Measurements from ENCODE around the gene EIF4E2.

DNA sequence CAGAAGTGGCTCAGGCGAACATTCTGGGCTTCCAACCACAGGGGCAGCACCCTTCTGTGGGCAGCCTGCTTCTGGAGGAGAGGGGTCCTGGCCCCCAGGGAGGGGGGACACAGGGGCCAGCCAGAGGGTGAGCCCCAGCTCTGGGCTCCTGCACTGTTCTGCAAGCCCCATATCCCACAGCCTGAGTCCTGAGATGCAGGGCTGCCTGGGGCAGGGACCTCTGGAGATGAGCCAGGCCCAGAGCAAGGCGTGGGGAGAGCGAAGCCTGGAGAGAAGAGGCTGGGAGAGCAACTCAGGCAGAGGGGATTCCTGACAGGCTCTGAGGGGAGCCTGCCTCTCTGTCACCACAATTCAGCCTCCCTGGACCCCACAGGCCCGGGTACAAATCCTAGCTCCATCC is 43.8 kb upstream of the EIF4E2 start:
- TF ChIP-seq, protein P1, sequence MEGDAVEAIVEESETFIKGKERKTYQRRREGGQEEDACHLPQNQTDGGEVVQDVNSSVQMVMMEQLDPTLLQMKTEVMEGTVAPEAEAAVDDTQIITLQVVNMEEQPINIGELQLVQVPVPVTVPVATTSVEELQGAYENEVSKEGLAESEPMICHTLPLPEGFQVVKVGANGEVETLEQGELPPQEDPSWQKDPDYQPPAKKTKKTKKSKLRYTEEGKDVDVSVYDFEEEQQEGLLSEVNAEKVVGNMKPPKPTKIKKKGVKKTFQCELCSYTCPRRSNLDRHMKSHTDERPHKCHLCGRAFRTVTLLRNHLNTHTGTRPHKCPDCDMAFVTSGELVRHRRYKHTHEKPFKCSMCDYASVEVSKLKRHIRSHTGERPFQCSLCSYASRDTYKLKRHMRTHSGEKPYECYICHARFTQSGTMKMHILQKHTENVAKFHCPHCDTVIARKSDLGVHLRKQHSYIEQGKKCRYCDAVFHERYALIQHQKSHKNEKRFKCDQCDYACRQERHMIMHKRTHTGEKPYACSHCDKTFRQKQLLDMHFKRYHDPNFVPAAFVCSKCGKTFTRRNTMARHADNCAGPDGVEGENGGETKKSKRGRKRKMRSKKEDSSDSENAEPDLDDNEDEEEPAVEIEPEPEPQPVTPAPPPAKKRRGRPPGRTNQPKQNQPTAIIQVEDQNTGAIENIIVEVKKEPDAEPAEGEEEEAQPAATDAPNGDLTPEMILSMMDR (IDR thresholded peaks at IDR 0.05; ENCODE audit: low read depth, low read length), result no peak
- TF ChIP-seq EZH2phosphoT487 (IDR thresholded peaks at IDR 0.05; ENCODE audit: low read depth), result no peak

Measured in OCI-LY3 (cell line).